GM18499 (cell line): ENCODE data around the gene GRAMD2A.

Experiments used
- ATAC-seq: cut with Tn5 transposase; IDR thresholded peaks from one replicate; pipeline ENCODE4 v1.9.1; 2021; ENCODE audit warnings: moderate number of reproducible peaks; ENCODE audit not compliant: insufficient read depth, unreplicated experiment

Gene GRAMD2A

DNA sequence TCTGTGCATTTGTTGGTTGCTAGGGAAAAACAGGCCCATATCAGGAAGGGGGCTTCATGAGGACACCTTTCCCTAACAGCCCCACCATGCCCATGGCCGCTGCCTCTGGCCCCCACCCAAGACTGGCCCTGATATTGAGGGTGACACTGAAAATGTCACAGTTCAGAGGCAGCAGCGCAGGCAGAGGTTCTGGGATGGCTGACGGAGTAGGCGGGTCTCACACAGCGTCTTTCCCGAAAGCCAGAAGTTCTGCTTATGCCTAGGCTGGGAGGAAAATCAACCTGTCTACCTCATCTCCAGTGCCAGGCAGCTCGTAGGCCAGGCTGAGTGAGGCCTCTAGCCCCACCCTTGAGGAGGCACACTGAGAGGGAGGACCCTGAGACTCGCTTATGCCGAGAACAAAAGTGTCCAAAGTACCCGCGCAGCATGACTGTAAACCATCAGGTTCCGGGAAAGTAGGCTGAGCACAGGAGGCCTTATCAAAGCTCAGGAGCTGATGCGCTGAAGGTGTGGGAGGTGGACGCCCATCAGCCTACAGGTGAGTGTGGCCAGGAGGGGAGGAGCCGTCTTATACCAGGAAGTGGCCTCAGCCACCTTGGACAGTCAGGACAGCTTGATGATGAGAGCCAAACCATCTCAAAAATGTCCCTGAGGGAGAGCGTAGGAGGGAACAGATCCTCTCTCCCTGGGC is 27.5 kb downstream of the GRAMD2A start:
- ATAC-seq = no peak

DNA sequence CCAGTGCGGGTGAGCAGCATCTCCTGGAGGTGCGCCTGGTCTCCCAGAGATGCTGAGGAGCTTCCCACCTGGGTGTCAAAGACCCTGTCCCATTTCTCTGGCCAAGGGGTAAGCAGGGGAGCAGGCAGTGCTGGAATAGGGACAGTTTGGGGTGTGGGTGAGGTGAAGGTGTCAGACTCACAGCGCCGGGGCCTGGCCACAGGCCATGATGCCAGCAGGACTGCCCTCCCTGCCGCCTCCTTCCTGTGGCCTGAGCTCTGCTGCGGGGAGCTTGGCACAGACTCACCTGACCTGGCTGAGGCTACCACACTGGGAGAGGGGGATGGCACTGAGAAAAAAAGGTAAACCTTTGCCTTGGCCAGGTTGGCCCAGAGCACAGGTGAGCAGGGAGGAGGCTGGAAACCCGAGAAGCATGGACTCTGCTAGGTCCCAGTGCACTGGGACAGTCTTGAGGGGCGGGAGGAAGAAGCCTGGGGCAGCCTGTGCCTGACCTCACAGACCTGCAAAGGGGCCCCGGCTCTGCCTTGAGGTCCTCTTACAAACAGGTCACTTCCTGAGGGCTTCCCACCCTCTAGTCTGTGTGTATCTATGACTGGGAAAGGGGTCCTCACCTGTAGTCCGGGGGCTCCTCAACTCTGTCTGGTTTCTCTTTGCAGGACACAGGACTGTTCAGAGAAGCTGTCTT is 28.2 kb downstream of the GRAMD2A start:
- no peak for ATAC-seq

DNA sequence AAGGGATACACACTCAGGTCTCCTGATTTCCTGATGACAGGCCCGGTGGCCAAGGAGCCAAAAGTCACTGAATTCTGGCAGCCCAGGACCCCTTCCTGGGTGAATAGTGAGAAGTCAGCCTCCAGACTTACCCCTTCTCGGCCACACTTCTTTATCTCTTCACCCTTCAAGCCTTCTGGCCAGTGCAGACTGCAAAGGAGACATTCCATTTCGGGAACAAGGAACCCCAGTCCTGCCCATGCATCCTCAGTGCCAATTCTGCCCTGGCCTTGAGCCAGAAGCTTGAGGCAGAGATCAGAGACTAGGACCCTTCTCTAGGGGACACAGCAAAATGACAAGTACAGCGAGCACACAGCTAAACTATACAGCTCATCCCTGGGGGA is 28.8 kb downstream of the GRAMD2A start:
- ATAC-seq = no peak

DNA sequence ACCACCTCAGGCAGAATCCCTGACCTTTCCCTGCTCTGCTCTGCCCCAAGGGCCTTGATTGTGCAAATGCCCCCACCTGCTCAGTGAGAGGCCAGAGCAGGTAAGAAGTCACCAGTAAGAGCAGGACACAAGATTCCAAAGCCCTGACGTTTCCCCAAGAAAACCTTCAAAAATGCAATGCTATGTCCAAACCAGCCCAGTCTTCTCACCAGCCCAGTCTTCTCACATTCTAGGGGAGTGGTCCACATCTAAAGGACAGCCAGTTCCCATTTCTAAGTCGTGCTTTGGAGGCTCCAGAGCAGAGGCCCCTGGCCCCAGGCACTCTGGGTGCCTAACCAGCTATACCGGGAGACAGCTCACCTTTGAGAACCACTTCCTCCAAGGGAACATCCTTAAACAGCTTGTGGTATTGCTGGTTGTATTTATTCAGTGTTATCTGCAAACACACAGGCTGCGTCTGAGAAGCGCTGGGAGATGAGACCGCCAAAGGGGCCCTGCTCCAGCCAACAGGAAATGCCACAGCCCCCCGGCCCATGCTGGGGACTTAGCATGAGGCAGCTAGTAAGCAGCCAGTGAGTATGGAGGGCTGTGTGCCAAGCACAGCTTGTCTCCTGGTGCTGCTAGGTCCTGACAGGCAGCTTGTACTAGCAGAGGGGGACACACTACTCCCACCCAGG is 29.3 kb downstream of the GRAMD2A start:
- no peak for ATAC-seq

DNA sequence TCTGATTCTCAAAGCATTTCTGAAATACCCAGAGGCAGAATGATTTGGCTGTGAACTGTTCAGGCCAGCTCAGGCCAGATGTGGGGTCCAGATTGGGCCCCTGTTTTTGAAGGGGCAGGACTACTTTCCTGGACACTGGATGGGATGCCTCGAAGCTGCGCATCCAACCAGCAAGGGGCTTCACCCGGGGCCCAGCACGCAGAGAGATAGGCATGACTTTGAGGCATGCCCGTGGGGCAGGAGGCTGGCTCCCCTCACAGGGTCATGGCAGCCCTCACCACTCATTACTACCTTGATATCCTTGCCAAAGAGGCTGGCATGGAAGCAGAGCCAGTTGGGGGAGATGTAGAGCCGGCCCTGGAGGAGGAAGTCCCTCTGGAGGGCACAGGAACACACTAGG is 30.1 kb downstream of the GRAMD2A start:
- ATAC-seq = no peak

DNA sequence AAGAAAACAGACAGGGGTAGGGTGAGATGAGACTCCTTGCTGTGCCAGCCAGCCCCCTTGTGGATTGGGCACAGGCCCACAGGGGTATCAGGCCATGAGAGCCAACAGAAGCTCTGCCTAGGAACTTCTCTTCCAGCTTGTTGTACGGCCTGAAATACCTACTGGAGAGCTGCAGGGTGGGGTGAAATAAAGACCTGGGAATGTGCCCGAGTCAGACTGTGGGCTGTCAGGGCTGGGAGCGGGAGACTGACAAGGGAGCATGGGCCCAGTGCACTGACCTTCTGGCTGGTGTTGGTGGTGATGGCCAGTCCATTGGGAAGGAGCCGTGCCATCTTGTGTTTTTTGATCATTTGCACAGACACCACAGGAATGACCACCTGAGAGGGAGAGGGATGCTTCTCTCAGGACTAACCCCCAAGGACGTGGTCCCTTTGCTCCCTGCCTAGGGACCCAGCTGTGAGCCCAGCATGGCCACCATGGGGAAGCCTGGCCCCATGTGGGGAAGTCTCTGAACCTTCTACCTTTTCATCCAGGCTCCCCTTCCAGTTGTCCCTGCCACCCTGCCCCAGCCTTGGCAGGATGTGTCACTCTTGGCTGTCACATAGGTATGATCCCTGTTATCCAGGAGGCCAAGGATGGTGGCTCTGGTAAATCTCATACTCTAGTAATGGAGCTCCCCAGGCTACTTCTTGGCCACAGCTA is 30.7 kb downstream of the GRAMD2A start:
- ATAC-seq = no peak

DNA sequence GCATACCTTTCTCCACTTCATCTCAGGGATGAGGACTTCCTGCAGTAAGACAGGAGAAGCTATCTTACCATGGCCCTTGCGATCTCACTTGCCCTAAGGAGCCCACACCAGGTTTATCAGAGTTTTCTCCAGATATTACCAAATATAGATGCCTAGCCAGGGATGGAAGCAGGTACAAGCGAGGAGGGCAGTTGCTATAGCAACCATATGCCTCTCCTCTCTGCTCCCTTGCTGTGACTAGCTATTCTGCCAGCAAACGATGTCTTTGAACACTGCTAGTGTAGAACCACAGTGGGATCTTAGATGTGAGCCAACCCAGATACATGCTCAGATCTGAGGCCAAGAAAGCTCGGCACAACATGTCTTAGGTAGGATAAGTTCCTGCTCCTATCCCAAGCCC is 33.9 kb downstream of the GRAMD2A start:
- no peak for ATAC-seq

DNA sequence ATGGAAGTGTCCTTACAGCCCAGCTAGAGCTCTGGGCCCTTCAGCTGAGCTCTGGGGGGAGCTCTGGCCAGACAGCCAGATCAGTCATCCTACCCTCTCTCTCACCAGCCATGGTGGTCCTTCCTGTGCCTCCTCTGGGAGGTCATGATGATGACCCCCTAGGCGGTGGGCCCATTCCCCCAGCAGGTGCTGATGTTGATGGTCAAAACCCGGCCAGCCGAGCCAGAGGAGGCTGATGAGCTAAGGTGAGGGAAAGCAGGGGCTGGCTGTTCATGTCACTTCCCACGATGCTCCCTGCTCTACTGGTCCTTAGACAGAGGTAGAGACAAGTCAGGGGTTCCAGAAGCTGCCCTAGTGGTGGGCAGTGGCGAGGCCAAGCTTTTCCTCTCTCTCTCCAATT is 35.0 kb downstream of the GRAMD2A start:
- ATAC-seq = no peak

DNA sequence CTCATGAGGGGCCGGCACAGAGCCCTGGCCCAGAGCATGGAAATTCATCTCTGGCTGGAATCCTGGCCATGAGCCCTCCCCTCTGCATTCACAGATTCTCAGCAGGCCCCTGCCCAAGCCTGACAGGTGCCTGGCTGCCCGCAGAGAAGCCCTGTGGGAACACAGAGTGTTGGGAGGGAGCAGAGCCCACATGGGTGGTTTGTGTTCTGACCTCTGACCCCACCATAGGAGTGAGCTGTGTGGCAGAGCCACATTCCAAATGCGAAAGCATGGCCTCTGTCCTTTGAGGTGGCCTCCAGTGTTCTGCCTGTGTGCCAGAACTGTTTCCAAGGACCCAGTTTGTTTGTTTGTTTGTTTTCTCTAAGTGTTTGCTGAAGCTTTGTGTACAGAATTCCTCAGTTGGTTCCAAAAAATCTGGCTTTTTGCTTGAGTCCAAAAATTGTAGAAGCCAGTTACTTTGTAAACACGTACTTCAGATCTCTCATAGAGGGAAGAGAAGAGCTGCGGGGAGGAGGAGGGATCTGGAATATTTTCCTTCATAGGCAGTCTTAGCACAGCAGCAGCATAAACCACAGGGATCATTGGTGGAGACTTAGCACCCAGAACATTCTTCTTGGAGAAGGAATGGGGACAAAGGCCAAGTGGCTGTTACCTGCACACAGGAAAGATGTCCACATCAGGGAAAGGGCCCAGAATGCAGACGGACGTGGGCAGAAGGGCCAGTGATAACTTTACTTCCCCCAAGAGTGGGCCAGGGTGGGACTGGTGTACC is 36.0 kb downstream of the GRAMD2A start:
- no peak for ATAC-seq

DNA sequence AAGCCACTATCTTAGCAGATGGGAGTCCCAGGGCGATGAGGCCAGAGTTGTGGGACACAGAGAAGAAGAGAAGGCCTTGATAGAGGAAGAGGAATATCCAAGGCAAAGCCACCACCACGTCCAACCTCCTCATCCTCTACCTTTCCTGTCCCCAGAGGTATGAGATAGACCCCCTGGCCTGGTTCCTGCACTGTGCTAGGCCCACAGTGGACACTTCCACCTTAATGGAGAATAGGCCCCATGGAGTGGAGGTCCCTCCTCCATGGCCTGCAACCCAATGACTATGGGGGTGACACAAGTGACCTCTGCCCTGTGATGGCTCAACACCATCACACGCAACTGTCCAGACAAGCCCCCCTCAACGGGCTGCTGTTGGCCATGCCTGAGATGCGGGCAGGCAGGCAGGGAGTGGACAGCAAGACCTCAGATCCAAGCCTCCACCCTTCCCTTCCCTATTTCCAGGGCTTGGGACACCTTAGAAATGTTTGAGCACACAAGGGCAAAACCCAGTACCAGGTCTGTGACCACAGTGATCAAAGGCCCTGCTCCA is 36.8 kb downstream of the GRAMD2A start:
- ATAC-seq = no peak

DNA sequence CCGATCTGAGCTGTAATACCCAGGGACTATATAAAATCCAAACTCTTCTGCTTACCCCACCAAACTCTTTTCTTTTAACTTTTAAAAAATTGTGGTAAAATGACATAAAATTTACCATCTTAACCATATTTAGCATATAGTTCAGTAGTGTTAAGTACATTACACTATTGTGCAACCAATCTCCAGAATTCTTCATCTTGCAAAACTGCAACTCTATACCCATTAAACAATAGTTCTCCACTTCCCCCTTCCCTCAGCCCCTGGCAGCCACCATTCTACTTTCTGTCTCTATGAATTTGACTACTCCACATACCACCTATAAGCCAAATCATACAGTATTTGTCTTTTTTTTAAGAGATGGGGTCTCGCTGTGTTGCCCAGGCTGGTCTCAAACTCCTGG is 40.7 kb downstream of the GRAMD2A start:
- no peak for ATAC-seq

DNA sequence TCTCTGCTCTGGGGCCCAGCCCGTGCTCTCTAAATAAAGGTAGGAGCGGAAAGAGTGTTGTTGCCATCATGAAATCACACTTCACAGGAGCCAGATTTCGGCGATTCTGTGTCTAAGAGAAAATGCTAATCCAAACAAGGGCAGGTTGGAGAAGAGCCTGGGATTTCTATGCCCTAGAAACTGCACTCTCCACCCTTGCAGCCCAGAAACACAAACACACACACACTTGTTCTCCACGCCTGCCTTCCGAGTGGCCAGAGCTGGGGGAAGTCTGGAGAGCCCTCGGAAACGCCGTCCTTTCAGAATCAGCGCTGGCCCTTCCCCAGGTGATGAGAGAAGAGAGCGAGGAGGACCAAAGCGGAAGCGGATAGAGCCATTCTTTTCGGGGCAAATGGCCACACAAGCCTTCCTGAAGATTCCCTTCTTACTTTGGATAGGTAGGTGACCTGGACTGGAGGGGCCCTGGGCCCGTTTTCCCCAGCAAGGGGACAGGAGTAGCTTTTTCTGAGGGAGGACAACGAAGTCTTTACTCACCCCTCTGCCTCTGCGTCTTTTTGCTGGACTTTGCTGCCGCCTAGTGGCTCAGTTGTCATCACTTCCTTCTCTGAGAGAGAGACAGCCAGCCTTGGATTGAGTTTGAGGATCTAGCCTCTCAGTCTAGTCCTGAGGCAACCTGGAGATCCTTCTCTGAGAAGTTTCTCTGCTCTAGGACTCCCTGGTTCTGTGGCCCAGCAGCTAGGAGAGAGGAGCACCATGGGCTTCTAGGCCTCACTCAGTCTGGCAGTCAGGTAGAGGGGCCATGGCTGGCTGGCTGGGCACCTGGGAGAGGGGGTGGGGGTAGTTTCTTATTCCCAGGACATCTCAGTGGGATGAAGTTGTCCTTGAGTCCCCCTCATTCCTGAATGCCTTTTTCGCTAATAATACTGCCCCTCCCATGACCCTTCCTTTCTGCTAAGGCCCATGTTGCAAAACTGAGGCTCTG is 41.7 kb downstream of the GRAMD2A start:
- ATAC-seq = no peak

DNA sequence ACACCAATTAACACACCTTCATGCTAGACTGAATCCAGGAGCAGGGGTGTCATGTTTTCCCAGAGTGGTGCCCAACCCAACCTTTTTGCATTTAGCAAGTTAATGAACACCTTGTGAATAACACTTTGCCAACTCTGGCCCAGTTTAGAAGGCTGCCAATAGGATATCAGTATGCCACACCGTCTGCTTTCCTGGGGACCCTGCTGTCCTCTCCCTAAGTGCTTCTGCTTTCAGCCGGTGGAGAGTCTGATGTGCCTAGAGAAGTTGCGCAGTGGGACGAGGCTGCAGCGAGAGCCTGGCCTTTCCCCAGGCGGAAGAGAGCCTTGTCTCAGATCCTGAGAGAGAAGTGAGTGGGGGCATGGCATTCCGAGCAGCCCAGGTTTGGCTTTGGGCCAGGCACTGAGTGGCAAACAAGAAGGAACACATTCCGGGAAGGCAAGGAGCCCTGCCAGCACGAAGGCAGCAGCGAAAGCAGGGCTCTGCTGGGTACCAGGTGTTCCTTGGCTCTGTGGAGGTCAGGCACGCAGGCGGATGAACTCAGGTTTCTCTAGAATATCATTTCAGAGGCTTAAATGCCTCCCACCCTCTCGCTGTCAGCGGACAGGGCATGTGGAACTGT is 42.5 kb downstream of the GRAMD2A start:
- ATAC-seq = no peak

DNA sequence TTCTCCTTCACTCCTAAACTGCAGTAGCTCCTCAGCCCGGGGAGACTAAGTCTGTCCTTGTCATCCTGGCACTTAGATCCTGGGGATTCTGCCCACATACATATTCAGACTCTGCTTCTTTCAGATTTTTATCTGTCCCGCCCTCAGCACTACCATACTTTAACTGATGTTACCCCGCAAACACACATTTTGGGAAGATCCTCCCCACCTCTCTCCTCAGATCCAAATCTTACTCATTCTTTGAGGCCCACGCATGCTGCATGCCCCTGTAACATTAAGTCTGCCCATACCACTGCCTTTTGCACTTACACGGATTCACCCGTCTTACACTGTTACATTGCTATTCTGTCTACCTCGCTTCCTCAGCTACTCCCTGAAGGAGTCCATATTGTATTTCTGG is 43.3 kb downstream of the GRAMD2A start:
- ATAC-seq = no peak

DNA sequence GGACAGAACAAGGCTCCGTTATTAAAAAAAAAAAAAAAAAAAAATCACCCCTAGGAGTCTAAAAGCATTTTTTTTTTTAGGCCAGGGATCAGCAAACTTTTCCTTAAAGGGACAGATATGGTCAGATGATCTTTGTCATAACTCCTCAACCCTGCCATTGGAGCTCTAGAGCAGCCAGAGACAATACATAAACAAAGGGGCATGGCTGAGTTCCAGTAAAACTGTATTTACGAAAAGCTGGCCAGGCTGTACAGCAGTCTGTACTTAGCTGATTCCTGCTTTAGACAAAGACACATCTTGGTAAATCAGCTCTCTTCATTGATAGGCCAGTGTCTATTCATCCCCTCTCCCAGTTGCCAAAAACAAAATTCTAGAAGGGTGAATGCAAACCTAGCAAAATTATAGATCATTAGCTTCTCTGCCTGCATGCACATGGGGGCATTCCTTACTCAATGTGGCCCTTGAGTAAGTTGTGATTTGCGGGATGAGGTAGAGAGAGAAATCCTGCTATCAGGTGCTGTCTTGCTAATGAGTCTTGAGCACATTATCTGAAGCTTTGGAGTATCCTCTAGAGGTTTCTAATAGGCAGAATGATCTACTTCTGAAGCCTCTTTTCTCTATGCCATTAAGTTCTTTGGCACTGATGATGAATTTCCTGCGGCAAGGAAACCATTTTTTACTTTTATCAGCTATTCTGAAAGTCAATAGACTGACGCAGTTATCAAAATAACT is 44.2 kb downstream of the GRAMD2A start:
- no peak for ATAC-seq

DNA sequence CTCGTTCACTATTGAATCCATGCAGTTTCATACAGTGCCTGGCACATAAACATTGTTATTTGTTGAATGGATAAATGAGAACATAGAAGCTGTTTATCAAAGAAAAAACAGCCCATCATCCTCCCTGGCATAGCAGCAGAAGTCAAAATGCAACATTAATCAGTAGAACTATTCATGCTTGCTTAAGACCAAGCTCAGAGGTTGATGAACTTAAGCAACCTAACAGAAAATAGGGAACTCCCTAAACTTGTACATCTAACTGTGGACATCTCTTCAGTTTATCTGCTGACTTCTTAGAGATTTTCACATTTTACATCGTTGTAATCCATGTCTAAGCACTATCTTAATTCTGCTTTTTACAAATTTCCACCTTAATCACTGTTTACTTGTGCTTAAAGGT is 50.2 kb downstream of the GRAMD2A start:
- no peak for ATAC-seq

DNA sequence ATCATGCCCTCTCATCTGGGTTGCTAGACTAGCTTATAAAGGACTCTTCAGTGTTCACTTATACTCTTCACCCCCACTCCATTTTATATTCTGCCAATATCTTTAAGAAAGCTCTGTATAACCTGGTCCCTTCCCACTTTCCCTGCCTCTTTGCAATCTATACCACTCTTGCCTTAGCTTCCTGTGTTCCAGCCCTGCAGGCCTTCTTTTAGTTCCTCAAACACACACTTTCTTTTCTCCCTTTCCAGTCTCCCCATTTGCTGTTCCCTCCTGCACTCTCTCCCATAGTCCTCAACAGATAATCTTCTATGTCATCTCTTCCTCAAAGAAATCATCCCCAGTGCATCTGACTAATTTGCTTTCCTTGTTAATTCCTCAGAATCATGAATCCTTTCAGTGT is 50.7 kb downstream of the GRAMD2A start:
- no peak for ATAC-seq

DNA sequence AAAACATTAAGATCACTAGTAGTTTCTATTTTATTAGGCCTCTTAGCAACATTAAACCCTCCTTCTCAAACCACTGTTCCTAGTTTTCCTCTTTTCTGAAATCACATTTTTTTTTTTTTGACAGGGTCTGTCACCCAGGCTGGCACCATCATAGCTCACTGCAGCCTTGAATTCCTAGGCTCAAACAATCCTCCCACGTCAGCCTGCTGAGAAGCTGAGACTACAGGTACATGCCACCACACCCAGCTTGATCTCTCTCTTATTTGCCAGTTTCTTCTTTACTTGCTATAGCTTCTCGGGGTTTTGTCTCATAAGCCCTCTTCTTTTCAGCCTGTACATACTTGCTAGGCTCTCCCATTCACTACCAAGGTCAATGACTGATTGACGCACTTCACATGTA is 51.4 kb downstream of the GRAMD2A start:
- no peak for ATAC-seq
